Femur (tissue), 1 donor: ENCODE data around the gene NXPH1.

Experiments
- DNase-seq: peaks from one replicate; pipeline ENCODE4 v3.0.0-alpha.2; 2017

Gene NXPH1

GRCh38 chr7:8511855-8512254 lies 78.4 kb downstream of the NXPH1 start:
- peak; percentile 65 for DNase-seq

DNA sequence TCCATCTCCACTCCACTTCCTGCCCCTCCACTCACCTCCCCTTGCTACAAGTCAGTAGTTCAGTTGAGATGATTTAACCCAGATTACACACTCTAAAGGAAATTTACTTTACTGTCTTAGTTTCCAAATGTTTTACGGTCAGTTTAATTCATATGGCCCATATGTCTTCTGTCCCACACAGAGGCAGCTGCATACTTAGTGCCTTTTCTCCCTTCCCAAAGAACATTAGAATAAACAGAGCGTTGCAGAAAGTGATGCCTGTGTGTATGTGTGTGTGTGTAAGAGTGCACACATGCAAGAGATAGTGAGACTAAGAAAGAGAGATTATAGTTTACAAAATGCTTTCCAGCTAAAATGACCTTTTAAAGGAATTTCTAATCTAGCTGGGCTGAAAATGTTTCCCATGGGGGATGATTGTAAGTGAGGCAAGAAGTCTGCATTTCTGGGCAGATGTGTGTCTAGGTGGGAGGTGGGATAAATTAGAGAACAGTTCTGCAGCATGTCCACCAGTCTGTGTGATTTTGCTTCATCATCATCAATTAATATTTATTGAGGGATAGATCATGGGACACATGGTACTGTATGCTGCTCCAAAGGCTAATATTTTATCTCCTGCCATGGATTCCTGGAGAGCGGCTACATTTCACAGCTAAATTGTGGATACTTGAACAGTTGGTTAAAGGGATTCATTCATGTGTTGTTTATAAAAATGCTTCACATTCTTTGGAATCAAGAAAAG lies 81.5 kb downstream of the NXPH1 start:
- peak; percentile 21 for DNase-seq

- DNase-seq: no peak
Observed at GRCh38 chr7:8515640-8516185, 82.3 kb downstream of the NXPH1 start.

DNA sequence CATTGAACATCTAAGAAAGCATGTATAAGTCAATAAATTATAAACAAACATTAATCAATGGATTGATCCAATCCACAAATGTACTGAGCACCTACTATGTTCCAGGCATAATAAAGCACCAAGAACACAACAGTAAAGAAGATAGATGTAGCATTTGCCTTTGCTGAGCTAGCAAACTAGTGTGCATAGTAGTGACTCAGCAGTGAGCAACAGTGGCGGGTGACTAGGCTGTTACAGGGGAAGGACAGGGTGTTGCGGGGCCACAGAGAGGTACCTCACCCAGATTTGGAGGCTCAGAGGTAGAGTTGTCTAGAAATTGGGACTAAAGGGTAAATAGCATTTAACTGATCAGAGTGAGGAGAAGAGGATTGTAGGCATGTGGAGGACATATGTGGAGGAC lies 83.6 kb downstream of the NXPH1 start:
- DNase-seq: no peak

DNA sequence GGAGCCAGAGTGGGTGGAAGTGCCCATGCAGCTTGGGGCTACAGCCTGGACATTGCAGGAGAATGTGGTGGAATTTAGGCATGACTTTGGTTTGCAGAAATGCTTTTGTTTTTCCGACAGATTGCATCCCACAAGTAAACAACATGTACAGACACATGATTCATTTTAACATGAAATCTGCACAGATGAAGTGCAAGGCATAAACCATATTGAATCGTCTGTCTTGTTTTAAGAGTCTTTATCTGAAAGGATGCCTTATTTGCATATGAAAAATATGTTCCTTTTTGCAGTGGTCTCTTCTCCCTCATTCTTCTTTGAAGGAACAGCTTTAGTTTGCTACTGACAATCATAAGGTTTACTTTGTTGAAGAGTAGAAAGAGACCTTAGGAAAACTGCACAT lies 94.9 kb downstream of the NXPH1 start:
- no peak for DNase-seq

DNA sequence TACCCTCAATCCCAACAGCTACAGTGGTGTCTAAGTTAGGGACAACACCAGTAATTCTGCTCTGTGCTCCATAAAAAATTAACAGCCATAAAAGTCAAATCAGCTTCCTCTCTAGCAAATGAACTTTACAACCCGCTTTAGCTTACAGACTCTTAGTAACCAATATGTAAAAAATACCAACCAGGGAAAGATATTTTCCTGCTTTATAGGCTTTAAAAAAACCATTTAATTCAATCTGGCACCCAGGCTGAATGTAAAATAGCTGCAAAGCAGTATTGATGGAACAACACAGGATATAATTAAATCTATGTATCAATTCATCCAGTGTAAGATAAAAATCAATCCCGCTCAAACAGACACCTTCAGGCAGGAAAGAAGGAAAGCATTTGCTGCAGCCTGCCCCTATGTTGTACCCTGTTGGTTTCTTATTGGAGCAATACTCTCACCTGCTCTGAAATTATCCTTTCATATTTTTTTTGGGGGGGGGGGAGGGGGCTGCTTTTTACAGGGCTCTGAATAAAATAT lies 98.6 kb downstream of the NXPH1 start:
- DNase-seq: no peak

DNA sequence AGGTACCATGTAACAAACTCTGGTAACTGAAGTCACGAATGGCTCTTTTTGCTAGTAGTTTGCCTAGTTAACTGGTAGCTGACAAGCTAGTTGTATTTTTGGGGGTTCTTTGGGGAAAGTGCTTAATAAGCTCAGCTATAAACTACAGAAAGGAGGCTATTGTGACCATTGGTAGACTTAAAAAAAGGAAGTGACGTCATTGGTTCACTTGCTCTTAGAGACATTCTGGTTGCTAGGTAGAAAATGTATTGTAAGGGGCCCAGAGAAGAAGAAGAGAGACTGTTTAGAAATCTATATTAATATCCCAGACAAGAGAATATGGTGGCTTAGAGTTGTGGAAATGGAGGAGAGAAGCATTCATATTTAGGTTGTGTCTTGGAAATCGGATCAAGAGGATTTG lies 103.0 kb downstream of the NXPH1 start:
- DNase-seq: no peak

DNA sequence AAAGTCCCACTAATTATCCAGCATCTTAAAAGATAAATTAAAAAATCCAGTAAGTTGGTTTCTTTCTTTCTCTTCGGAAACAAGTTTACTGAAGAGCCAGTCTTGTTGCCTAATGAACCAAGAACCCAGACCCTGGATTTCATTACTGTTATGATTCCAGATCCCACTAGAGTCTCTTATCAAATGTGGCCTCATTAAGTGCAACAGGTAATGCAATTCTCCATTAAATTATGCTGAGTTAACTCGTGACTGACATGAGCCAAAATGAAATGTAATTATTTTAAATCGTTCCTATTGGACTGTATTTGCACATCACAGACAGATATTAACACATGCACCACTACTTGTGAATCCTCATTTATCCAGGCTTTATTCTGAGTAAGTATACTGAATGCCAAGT lies 115.6 kb downstream of the NXPH1 start:
- DNase-seq: no peak

- no peak for DNase-seq
Observed at GRCh38 chr7:8560501-8560900, 127.1 kb downstream of the NXPH1 start.

- no peak for DNase-seq
Observed at GRCh38 chr7:8561449-8561848, 128.0 kb downstream of the NXPH1 start.

- DNase-seq: no peak
Observed at GRCh38 chr7:8564281-8564680, 130.9 kb downstream of the NXPH1 start.

GRCh38 chr7:8566016-8566415 lies 132.6 kb downstream of the NXPH1 start:
- no peak for DNase-seq

GRCh38 chr7:8567626-8568025 lies 134.2 kb downstream of the NXPH1 start:
- DNase-seq: no peak

GRCh38 chr7:8579661-8580194 lies 146.3 kb downstream of the NXPH1 start:
- DNase-seq: no peak

DNA sequence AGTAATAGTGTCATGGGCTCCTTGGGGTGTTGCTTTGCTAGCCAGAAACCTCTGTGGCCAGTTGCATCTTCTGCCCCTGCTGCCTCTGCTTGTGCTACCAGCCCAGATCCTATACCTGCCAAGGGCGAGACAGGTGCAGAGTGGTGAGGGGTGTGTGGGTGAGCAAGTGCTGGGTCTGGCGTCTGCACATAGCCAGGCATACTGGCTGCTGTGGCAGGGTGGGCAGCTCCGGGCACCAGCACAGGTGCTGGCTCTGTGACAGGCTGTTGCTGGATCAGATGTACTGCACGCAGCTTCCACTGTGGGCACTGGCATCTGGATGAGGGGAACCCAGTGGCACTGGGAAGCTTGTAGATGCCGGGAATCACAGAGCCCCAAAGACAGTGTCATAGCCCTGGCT lies 148.4 kb downstream of the NXPH1 start:
- DNase-seq: no peak

- peak; percentile 26 for DNase-seq
Observed at GRCh38 chr7:8582728-8583127, 149.3 kb downstream of the NXPH1 start.

DNA sequence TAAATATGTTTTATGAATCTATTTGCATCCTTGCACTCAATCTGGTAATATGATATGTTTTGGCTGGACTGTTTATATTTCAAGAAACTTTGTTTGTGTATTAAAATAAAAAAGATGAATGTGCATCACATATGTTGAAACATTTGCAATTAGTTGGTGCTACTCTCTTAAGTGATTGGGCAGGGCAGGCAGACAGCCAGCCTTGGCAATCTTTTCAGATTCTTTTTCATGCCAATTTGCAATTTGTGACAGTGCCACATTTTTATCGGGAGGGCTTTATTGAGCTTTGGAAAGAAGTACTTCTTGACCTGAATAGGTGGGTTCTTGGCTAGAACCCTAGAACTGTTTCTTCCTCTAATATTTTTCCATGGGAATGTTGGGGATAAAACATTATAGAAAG lies 152.2 kb downstream of the NXPH1 start:
- DNase-seq: no peak

GRCh38 chr7:8590225-8590624 lies 156.8 kb downstream of the NXPH1 start:
- DNase-seq: no peak

DNA sequence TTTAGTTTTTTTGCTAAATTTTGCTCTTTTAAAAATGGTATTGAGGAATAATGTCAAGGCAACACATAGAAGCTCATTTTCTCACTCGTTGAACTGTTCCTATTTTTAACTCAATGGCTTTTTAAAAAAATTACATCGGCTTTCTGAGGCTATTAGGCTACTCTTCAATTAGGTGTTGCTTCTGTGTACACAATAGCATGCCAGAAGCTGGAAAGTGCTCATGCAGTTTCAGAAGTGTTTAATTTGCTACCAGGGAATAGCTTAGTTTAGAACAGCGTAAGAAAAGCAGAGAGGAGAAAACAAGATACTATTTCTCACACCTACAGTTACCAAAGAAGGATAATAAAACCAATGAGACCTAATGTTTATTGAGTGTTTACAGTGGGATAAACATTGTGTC lies 157.4 kb downstream of the NXPH1 start:
- DNase-seq: no peak

GRCh38 chr7:8591289-8591688 lies 157.9 kb downstream of the NXPH1 start:
- DNase-seq: no peak

- DNase-seq: no peak
Observed at GRCh38 chr7:8592167-8592566, 158.8 kb downstream of the NXPH1 start.

GRCh38 chr7:8594115-8594514 lies 160.7 kb downstream of the NXPH1 start:
- no peak for DNase-seq

GRCh38 chr7:8597565-8597964 lies 164.2 kb downstream of the NXPH1 start:
- DNase-seq: no peak

- DNase-seq: no peak
Observed at GRCh38 chr7:8601121-8601520, 167.7 kb downstream of the NXPH1 start.

GRCh38 chr7:8605221-8605620 lies 171.8 kb downstream of the NXPH1 start:
- DNase-seq: no peak
